Right lung (tissue), 5 donors: ENCODE data around the gene CUL4A. TPM values are rescaled to one million over a fixed set of nuclear protein-coding genes. Genes with fewer than 3 reads are reported as not detected.

Experiments
- polyA plus RNA-seq, 5 donors: library from polyadenylated mRNA; unstranded; fragments of 120-200 nt; gene quantifications; one replicate each; pipeline versions ENCODE4 v1.2.1 to v1.2.3, GENCODE V29; 2013; ENCODE audit warnings: inconsistent platforms in 1 of 5, low replicate concordance in 1 of 5; ENCODE audit not compliant: insufficient read length in 5 of 5, insufficient read depth in 1 of 5

The CUL4A gene
- polyA plus RNA-seq, 5 donors: 72.9 to 92.7 (median 85.5) TPM

Other genes with a start within 250 kb of the CUL4A start
- gene MCF2L, start 240.4 kb upstream of the CUL4A start, polyA plus RNA-seq: 10 to 100 TPM; 22.2 to 33.9 (median 29.1) TPM
- 1 to 10 TPM in 2 of 5 donors, under 1 TPM in 3; 0.40 to 1.5 (median 0.89) TPM for gene F7, start 103.8 kb upstream of the CUL4A start, polyA plus RNA-seq
- gene F10, start 86.8 kb upstream of the CUL4A start, polyA plus RNA-seq: 10 to 100 TPM; 13.9 to 20.4 (median 14.5) TPM
- under 1 TPM; 0.13 to 0.67 (median 0.42) TPM for gene PROZ, start 51.0 kb upstream of the CUL4A start, polyA plus RNA-seq
- 10 to 100 TPM; 54.3 to 85.0 (median 78.0) TPM for gene PCID2, start 944 bp upstream of the CUL4A start, polyA plus RNA-seq
- gene LAMP1, start 87.6 kb downstream of the CUL4A start, polyA plus RNA-seq: 100 to 1,000 TPM in 3 of 5 donors, 10 to 100 TPM in 2; 91.6 to 127 (median 112) TPM
- 10 to 100 TPM in 1 of 5 donors, 1 to 10 TPM in 4; 4.9 to 11.1 (median 8.8) TPM for gene GRTP1, start 154.5 kb downstream of the CUL4A start, polyA plus RNA-seq
- gene ADPRHL1, start 243.9 kb downstream of the CUL4A start, polyA plus RNA-seq: 10 to 100 TPM in 1 of 5 donors, 1 to 10 TPM in 4; 1.1 to 12.4 (median 1.2) TPM